HG03135 (cell line): ENCODE data around the gene VDR.

Source experiments
- ATAC-seq: cut with Tn5 transposase; IDR thresholded peaks from one replicate; pipeline ENCODE4 v1.9.1; 2021; ENCODE audit warnings: mild to moderate bottlenecking, moderate library complexity; ENCODE audit not compliant: unreplicated experiment

VDR gene

GRCh38 chr12:47931187-47931586 is 26.4 kb upstream of the VDR start:
- ATAC-seq, result no peak

DNA sequence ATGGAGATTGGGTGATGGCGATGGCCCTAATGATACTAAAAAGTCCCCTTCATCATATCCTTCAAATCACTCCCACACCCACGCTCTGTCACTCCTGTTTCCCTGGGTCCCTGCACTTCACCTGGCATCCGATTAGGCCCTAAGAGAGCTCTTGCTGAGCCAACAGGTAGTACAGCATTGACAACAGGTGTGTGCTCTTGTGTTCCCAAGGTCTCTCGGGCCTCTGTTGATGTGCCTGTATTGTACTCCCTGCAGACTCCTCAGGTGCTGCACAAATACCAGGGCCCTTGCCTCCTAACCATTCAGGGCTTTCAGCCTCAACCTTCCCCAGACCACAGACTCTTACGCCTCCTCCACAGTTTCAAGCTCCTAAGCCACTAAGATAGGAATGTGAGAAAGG is 25.8 kb upstream of the VDR start:
- ATAC-seq, result no peak

- no peak for ATAC-seq
These were observed 22.6 kb upstream of the VDR start for GRCh38 chr12:47927346-47927745.

- no peak for ATAC-seq
These were observed 17.1 kb upstream of the VDR start for GRCh38 chr12:47921907-47922306.

- ATAC-seq, result no peak
These were observed 16.1 kb upstream of the VDR start for GRCh38 chr12:47920913-47921312.

DNA sequence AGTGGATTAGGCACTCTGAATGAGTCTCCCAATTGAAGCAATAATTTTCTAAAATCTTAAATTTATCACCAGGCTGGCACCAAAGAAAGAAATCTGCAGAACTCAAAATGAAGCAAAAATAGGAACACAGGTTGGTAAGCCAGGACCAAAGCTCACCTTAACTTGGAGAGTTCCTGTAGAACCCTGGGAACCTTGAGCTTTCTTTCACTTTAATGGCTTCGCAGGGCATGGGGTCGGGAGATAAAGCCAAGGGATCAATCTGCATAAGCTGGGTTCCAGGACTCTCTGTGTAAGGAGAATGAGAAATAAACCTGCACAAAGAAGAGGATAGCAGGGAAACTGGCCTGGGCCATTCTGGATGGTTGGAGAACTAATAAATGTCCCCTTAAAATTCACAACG is 8.3 kb upstream of the VDR start:
- ATAC-seq, result no peak

GRCh38 chr12:47912556-47912955 is 7.8 kb upstream of the VDR start:
- no peak for ATAC-seq

DNA sequence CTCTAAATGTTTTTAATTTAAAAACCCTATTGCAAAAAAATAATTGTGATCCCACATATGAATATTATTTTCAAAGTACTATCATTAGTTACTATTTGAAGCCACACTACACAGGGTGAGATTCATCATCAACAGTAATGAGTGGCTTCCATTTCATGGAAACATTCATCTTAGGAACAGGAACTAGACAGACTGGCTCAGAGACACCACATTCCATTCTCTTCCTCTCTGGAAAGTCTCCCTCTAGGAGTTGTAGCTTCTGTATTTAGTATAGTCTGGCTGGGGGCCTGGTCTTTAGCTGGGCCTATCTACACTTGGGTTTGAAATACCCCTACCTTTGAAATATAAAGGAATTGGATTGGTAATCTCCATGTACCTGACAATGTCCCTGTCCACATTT is 6.2 kb upstream of the VDR start:
- no peak for ATAC-seq

DNA sequence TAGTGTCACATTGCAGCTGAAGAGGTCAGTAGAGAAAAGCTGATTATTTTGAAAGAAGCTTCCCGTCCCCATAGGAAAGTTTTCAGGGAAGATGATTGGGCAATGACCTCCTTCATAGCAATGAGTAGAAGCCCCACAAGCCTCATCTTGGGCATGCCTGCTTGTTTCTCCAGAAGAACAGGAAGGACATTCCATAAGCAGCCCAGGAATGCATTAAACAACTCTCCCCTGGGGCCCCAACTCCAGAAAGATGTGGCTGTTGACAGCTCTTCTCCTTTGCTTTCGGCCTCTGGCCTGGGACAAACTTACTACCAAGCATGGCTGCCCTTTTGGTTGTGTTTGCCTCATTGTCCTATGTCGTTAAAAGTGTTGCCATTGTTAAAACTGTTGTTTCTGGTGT is 5.7 kb upstream of the VDR start:
- ATAC-seq, result no peak

DNA sequence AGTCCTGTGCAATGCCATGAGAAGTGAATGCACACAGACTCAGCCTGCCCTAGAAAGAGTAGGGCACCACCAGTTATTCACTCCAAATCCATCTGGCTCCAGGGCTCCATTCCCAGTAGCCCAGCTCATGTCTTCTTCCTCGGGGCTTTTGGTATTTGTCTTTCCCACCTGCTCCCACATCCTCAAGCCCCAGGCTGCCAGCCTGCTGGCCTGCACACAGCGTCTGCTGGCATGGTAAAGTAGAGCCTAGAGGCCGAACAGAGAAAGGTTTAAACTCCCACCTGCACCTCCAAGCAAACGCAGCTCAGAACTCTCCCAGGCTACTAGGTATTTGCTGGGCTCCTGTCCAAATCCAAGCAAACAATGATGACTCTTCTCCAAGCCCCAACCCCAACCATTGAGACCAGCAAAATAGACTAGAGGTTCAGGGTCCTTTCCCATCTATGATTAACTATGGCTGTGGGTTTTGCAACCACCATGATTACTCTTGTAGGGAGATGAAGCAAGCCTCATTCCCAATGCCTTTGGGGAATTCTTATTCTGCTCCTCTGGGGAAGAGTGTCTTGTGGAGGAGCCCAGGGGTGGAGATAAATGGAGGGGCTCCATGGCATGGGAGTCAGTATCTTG is 5.2 kb upstream of the VDR start:
- ATAC-seq, result no peak

DNA sequence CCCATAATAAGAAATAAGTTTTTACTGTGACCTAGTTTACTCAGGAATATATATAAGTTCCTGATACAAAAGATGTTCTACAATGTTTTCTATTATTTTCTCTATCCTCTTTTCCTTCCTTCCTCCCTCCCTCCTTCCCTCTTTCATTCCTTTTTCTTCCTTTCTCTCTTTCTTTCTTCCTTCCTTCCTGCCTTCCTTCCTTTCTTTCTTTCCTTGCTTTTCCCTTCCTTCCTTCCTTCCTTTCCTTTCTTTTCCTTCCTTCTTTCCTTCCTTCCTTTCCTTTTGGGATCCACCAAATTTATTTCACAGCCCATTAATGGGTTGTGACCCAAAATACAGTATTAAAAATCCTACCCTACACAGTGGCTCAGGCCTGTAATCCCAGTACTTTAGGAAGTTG is 3.9 kb upstream of the VDR start:
- no peak for ATAC-seq

- no peak for ATAC-seq
These were observed 3.2 kb upstream of the VDR start for GRCh38 chr12:47907851-47908454.

GRCh38 chr12:47903927-47904712 is 674 bp downstream of the VDR start:
- ATAC-seq, result no peak

DNA sequence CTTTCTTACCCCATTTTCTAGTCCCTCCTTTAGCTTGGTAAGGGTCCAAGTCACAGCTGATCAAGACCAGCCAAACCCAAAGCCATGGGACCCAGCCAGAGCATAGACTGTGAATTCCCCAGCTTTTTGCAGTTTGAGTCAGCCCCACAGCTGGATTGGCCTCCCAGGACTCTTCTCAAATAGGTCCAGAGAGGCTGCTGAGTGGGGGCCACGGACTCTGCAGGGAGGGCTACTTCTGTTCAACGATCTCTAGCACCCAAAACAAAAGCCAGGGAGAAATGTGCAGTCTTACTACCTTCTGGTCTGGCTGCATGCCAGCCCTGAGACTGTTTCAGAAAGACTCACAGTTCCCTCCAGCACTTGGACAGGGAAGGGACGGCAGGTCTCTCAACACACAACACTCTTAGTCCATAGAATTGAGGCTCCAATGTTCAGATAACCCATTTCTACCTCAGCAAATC is 1.6 kb downstream of the VDR start:
- no peak for ATAC-seq

- no peak for ATAC-seq
These were observed 2.6 kb downstream of the VDR start for GRCh38 chr12:47902131-47902639.

DNA sequence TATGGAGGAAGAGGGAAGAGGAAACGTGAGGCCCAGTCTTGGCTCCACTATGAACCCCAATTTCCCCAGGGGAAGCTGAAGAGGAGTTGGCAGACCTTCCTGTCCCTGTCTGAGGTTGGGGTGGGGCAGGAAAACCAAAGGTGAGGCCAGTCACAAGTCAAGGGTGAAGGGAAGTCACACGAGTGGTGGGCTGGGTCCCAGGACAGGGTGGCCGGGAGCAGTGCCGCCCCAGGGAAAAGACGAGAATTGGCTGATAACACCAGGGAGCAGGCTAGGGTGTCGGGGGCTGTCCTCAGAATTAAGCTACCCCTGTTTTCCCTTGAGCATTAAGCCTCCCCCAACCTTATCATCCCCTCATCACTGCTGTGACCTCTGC is 3.1 kb downstream of the VDR start:
- no peak for ATAC-seq

DNA sequence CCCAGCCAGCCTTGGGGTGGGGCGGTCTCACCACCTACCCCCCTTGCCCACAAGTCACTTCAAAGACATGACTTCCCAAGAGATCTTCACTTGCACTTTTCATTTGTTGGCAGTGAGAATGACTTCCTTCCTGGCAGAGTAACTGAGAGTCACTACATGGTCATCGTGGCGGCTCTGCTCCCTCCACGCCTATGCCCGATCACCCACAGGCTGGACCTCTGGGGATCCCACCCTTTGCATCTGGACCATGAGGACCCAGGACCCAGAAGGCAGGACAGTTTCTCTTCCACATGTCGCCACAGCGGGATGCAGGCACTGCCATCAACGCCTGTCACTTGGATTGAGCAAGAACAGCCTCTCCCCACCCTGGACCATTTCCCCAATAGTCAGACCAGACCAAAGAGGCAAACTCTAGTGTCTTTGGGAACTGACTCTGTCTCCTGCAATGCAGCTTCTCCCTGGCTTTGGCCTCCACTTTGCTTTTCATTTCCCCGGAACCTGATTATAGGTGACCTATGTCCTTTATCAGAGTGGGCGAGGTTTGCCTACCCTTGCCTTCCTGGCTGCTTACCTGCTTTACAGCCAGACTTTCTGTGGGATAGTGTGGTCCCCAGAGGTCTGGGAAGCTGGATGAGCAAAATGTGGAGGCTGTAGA is 3.6 kb downstream of the VDR start:
- ATAC-seq, result no peak

- ATAC-seq, result no peak
These were observed 4.4 kb downstream of the VDR start for GRCh38 chr12:47900131-47901062.

DNA sequence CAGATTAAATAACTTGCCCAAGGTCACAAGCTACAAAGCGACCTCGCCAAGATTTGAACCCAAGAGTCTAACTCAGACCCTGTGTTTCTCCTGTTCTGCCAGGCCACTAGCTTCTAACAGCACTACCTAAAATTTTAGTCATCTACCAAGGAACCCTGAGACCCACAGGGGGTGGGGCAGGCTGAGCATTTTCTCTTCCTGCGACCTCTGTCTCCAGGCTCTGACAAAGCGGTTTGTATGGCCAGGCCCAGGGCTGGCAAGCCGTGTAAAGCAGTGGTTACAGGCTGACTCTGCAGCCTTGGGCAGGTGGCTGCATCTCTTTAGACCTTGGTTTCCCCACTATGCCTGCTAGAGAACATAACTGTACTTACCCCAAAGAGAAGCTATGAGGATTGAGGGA is 5.3 kb downstream of the VDR start:
- ATAC-seq, result no peak

- ATAC-seq, result no peak
These were observed 8.2 kb downstream of the VDR start for GRCh38 chr12:47896633-47897032.
